Osteocyte (in vitro differentiated cells): ENCODE measurements around the gene KRTAP13-3. TPM values are rescaled to one million over a fixed set of nuclear protein-coding genes. Genes with fewer than 3 reads are reported as not detected.

ENCODE experiments used
- DNase-seq: peaks from one replicate; pipeline ENCODE4 v3.0.0; 2021; ENCODE audit warnings: mixed read lengths; ENCODE audit not compliant: unreplicated experiment; ENCODE audit errors: extremely low spot score
- H3K27ac Mint-ChIP-seq: one replicate; pipeline ENCODE4 v1.8.0; 2021; ENCODE audit warnings: mild to moderate bottlenecking, mixed read lengths; ENCODE audit not compliant: unreplicated experiment
- H3K27me3 Mint-ChIP-seq: one replicate; pipeline ENCODE4 v1.8.0; 2021; ENCODE audit warnings: mixed read lengths; ENCODE audit not compliant: unreplicated experiment
- H3K36me3 Mint-ChIP-seq: one replicate; pipeline ENCODE4 v1.8.0; 2021; ENCODE audit warnings: mixed read lengths; ENCODE audit not compliant: unreplicated experiment
- H3K4me1 Mint-ChIP-seq: one replicate; pipeline ENCODE4 v1.8.0; 2021; ENCODE audit warnings: mixed read lengths; ENCODE audit not compliant: unreplicated experiment
- H3K4me3 Mint-ChIP-seq: one replicate; pipeline ENCODE4 v1.8.0; 2021; ENCODE audit warnings: mild to moderate bottlenecking, moderate library complexity, mixed read lengths; ENCODE audit not compliant: unreplicated experiment
- H3K9me3 Mint-ChIP-seq: one replicate; pipeline ENCODE4 v1.8.0; 2021; ENCODE audit warnings: mixed read lengths; ENCODE audit not compliant: unreplicated experiment
- CTCF ChIP-seq: fragments of 200-600 bp; sonication (generic); IDR thresholded peaks from 2 replicates; pipeline ENCODE4 v1.5.0; 2021; ENCODE audit warnings: antibody characterized with exemption, mild to moderate bottlenecking, moderate library complexity
- total RNA-seq: library from RNA; stranded (reverse); gene quantifications from 2 replicates; pipeline ENCODE4 v1.2.1, GENCODE V29; 2021

Gene KRTAP13-3
- total RNA-seq, 1 donor from 2014 or later: not detected

- no peaks in the 10 kb centered on the region for H3K9me3 Mint-ChIP-seq
Measured at GRCh38 chr21:30444204-30444603, 18.5 kb upstream of the KRTAP13-3 start.

GRCh38 chr21:30443226-30443625, 17.5 kb upstream of the KRTAP13-3 start:
- peaks cover 6% of the 10 kb centered on the region for H3K27me3 Mint-ChIP-seq
- no peak overlapping the region for H3K27ac Mint-ChIP-seq
- H3K4me3 Mint-ChIP-seq: no peak overlapping the region
- no peak for TF ChIP-seq CTCF
- H3K9me3 Mint-ChIP-seq: no peaks in the 10 kb centered on the region
- no peak for DNase-seq
- no peaks in the 10 kb centered on the region for H3K36me3 Mint-ChIP-seq
- H3K4me1 Mint-ChIP-seq: no peaks in the 10 kb centered on the region

More at GRCh38 chr21:30444204-30444603, 18.5 kb upstream of the KRTAP13-3 start:
- Mint-ChIP-seq H3K27me3 (peaks cover 2% of the 10 kb centered on the region), H3K4me3 (no peak overlapping the region), H3K4me1 (no peaks in the 10 kb centered on the region), H3K36me3 (no peaks in the 10 kb centered on the region), H3K27ac (no peak overlapping the region)
- TF ChIP-seq CTCF: no peak
- no peak for DNase-seq

- no peak for TF ChIP-seq CTCF
- Mint-ChIP-seq H3K36me3 (no peaks in the 10 kb centered on the region), H3K27me3 (peaks cover 28% of the 10 kb centered on the region), H3K9me3 (no peaks in the 10 kb centered on the region), H3K4me1 (no peaks in the 10 kb centered on the region), H3K27ac (no peak within 1 kb of the TSS), H3K4me3 (no peak within 1 kb of the TSS)
- no peak for DNase-seq
Measured at GRCh38 chr21:30439975-30440374, 14.2 kb upstream of the KRTAP13-3 start, which contains the start of gene KRTAP15-1. Gene KRTAP15-1 (plus strand): TSS chr21:30440275. CDS start chr21:30440328, 53 bp downstream.

- no peaks in the 10 kb centered on the region for H3K36me3 Mint-ChIP-seq
- no peaks in the 10 kb centered on the region for H3K4me1 Mint-ChIP-seq
- no peak for DNase-seq
- TF ChIP-seq CTCF: no peak
- no peak overlapping the region for H3K4me3 Mint-ChIP-seq
- no peak overlapping the region for H3K27ac Mint-ChIP-seq
- peaks cover 33% of the 10 kb centered on the region for H3K27me3 Mint-ChIP-seq
- H3K9me3 Mint-ChIP-seq: no peaks in the 10 kb centered on the region
Measured at GRCh38 chr21:30437010-30437565, 11.4 kb upstream of the KRTAP13-3 start.

- DNase-seq: no peak
Measured at GRCh38 chr21:30434033-30434631, 8.4 kb upstream of the KRTAP13-3 start.

More at GRCh38 chr21:30434033-30434631, 8.4 kb upstream of the KRTAP13-3 start:
- H3K4me3 Mint-ChIP-seq: no peak overlapping the region
- no peak overlapping the region for H3K27ac Mint-ChIP-seq
- peak; percentile 78 for TF ChIP-seq CTCF
- H3K9me3 Mint-ChIP-seq: no peaks in the 10 kb centered on the region
- H3K27me3 Mint-ChIP-seq: peaks cover 41% of the 10 kb centered on the region
- no peaks in the 10 kb centered on the region for H3K36me3 Mint-ChIP-seq
- H3K4me1 Mint-ChIP-seq: no peaks in the 10 kb centered on the region
